Activated T-cell treated with anti-CD3 and anti-CD28 coated beads for 48 hours (primary cell): Measurements from ENCODE around the gene HOXB2.
"Not testable (repeated sequence)": the region's sequence is repeated elsewhere in the genome, so short reads cannot be mapped to it uniquely, and the experiment has no call there.

Source experiments
- DNase-seq: peaks from one replicate; pipeline ENCODE4 v3.0.0-alpha.2; 2020; ENCODE audit warnings: low read depth

The HOXB2 gene

GRCh38 chr17:48541036-48541576 is 3.8 kb downstream of the HOXB2 start:
- DNase-seq = no peak

GRCh38 chr17:48540213-48540612 is 4.7 kb downstream of the HOXB2 start:
- no peak for DNase-seq

GRCh38 chr17:48539177-48539576 is 5.7 kb downstream of the HOXB2 start:
- DNase-seq = no peak

- no peak for DNase-seq
Observed at GRCh38 chr17:48537316-48537715, 7.6 kb downstream of the HOXB2 start.

GRCh38 chr17:48535793-48536559 is 8.9 kb downstream of the HOXB2 start:
- DNase-seq = not testable (repeated sequence)

- no peak for DNase-seq
Observed at GRCh38 chr17:48532261-48532660, 12.6 kb downstream of the HOXB2 start.

- no peak for DNase-seq
Observed at GRCh38 chr17:48530887-48531272, 14.0 kb downstream of the HOXB2 start, which contains the start of gene HOXB1. HOXB1 (minus strand) TSS chr17:48531011; CDS start chr17:48530904, 107 bp downstream.

GRCh38 chr17:48530208-48530886 is 14.6 kb downstream of the HOXB2 start:
- DNase-seq = no peak

GRCh38 chr17:48529683-48530009 is 15.3 kb downstream of the HOXB2 start:
- DNase-seq = no peak

- no peak for DNase-seq
Observed at GRCh38 chr17:48528936-48529682, 15.8 kb downstream of the HOXB2 start.

GRCh38 chr17:48528153-48528935 is 16.6 kb downstream of the HOXB2 start:
- DNase-seq = no peak

GRCh38 chr17:48527547-48527932 is 17.4 kb downstream of the HOXB2 start:
- DNase-seq = no peak

- no peak for DNase-seq
Observed at GRCh38 chr17:48526608-48527546, 18.0 kb downstream of the HOXB2 start.

- DNase-seq = no peak
Observed at GRCh38 chr17:48523010-48523409, 21.9 kb downstream of the HOXB2 start.

- no peak for DNase-seq
Observed at GRCh38 chr17:48522031-48522653, 22.8 kb downstream of the HOXB2 start.

GRCh38 chr17:48520631-48521079 is 24.3 kb downstream of the HOXB2 start:
- DNase-seq = no peak

GRCh38 chr17:48519427-48519826 is 25.5 kb downstream of the HOXB2 start:
- no peak for DNase-seq

- no peak for DNase-seq
Observed at GRCh38 chr17:48517478-48517877, 27.4 kb downstream of the HOXB2 start.

GRCh38 chr17:48515925-48516900 is 28.7 kb downstream of the HOXB2 start:
- no peak for DNase-seq
